Retinal pigment epithelial cell (primary cell): ENCODE results near the gene DCLK1.

Experiments used
- DNase-seq: peaks from one replicate; pipeline ENCODE4 v3.0.0-alpha.2; 2010; ENCODE audit warnings: low read depth
- H3K4me3 ChIP-seq: 2 replicates; pipeline ENCODE4 v1.5.1; 2011; ENCODE audit warnings: mild to moderate bottlenecking, low read length, control low read depth, moderate library complexity
- CTCF ChIP-seq: conservative IDR thresholded peaks from 2 replicates; pipeline ENCODE4 v1.5.1; 2011; ENCODE audit warnings: low read depth, low read length, control low read depth, inconsistent platforms

DCLK1 gene

GRCh38 chr13:35912841-35913240 is 218.3 kb downstream of the DCLK1 start:
- no peak for DNase-seq
- TF ChIP-seq CTCF, result no peak
- H3K4me3 ChIP-seq, result no peak overlapping the region

GRCh38 chr13:35909837-35910540 is 221.2 kb downstream of the DCLK1 start:
- TF ChIP-seq CTCF, result no peak
- no peak overlapping the region for H3K4me3 ChIP-seq
- DNase-seq, result no peak

- no peak overlapping the region for H3K4me3 ChIP-seq
- DNase-seq, result no peak
- TF ChIP-seq CTCF, result no peak
Observed at GRCh38 chr13:35909091-35909490, 222.1 kb downstream of the DCLK1 start.

GRCh38 chr13:35908226-35908625 is 223.0 kb downstream of the DCLK1 start:
- H3K4me3 ChIP-seq, result no peak overlapping the region
- TF ChIP-seq CTCF, result no peak
- DNase-seq, result no peak

GRCh38 chr13:35906636-35907035 is 224.5 kb downstream of the DCLK1 start:
- no peak overlapping the region for H3K4me3 ChIP-seq
- TF ChIP-seq CTCF, result no peak
- no peak for DNase-seq

- no peak overlapping the region for H3K4me3 ChIP-seq
- no peak for TF ChIP-seq CTCF
- DNase-seq, result no peak
Observed at GRCh38 chr13:35903075-35903474, 228.1 kb downstream of the DCLK1 start.

GRCh38 chr13:35898041-35898440 is 233.1 kb downstream of the DCLK1 start:
- DNase-seq, result no peak
- TF ChIP-seq CTCF, result no peak
- H3K4me3 ChIP-seq, result no peak overlapping the region
